ENCODE data around the gene ATP6V1B1. TPM values are rescaled to one million over a fixed set of nuclear protein-coding genes. Genes with fewer than 3 reads are reported as not detected.

Gene ATP6V1B1
- total and polyA plus RNA-seq, 10 of the 15 experiments (the other 5 are each of a cell fraction or from before 2014, with no cell fraction given): not detected

DNA sequence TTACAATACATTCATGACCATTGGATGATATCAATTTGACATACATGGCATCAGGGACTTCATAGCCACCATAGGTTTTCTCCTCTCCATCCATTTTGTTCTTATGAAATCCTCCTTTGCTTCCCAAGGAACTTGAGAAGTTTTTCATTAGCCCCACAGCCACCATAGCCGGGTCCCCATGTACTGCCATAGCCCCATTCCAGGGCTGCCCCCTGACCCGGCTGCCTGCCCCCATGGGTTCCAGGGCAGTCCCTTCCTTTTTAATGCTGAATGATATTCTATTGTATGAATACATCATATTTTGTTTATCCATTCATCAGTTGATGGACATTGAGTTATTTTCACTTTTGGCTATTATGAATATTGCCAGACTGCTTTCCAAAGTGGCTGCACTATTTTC lies 20.4 kb downstream of the ATP6V1B1 start:
- H3K27ac ChIP-seq (ENCODE audit: control insufficient read depth, insufficient read depth): no peak overlapping the region
- no peaks in the 10 kb centered on the region for H3K36me3 ChIP-seq (ENCODE audit: control insufficient read depth in 2 of 2, insufficient read depth in 2 of 2, low read length in 1 of 2)
- no peaks in the 10 kb centered on the region for H3K4me1 ChIP-seq (ENCODE audit: control insufficient read depth, insufficient read depth, low read length)
- H2AFZ ChIP-seq (ENCODE audit: control insufficient read depth, low read depth, low read length): no peak overlapping the region
- ChIA-PET POLR2A (no interaction called here), CTCF (no interaction called here), SMC1A (ENCODE audit: uncharacterized antibody, unreplicated experiment) (no interaction called here), RAD21 (ENCODE audit: unreplicated experiment) (no interaction called here)
- intact Hi-C loops (cut with micrococcal nuclease; ENCODE audit: unreplicated experiment) (no loop called here), in situ Hi-C loops (cut with MboI) (no loop called here)
- no peaks in the 10 kb centered on the region for H3K79me2 ChIP-seq (ENCODE audit: control insufficient read depth, insufficient read depth, low read length)
- ATAC-seq (no peak), FAIRE-seq (no peak), DNase-seq (ENCODE audit: low read depth, low spot score) (no peak)
- H3K9ac ChIP-seq (ENCODE audit: control insufficient read depth, insufficient read depth, low read length): no peak overlapping the region
- H4K20me1 ChIP-seq (ENCODE audit: control insufficient read depth, insufficient read depth): no peaks in the 10 kb centered on the region
- 0% methylated on average over 2 of the region's 2 CpGs for WGBS (ENCODE audit: insufficient coverage, insufficient replicate concordance, low lambda C conversion rate, missing lambda C conversion rate)
- no peaks in the 10 kb centered on the region for H3K9me3 ChIP-seq (replicated peaks; ENCODE audit: control insufficient read depth, insufficient read depth, low read length)
- H3K4me2 ChIP-seq (ENCODE audit: control insufficient read depth, insufficient read depth): no peak overlapping the region
- no peak overlapping the region for H3K4me3 ChIP-seq
- TF ChIP-seq, protein P1, sequence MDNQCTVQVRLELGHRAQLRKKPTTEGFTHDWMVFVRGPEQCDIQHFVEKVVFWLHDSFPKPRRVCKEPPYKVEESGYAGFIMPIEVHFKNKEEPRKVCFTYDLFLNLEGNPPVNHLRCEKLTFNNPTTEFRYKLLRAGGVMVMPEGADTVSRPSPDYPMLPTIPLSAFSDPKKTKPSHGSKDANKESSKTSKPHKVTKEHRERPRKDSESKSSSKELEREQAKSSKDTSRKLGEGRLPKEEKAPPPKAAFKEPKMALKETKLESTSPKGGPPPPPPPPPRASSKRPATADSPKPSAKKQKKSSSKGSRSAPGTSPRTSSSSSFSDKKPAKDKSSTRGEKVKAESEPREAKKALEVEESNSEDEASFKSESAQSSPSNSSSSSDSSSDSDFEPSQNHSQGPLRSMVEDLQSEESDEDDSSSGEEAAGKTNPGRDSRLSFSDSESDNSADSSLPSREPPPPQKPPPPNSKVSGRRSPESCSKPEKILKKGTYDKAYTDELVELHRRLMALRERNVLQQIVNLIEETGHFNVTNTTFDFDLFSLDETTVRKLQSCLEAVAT (IDR thresholded peaks at IDR 0.05): no peak
- no peak for TF ChIP-seq ZBTB40 (IDR thresholded peaks at IDR 0.05; ENCODE audit: borderline replicate concordance)
- TF ChIP-seq POLR2A (IDR thresholded peaks at IDR 0.05; ENCODE audit: low read depth, low read length): no peak
- TF ChIP-seq PAX5 (IDR thresholded peaks at IDR 0.05; ENCODE audit: borderline replicate concordance, low read depth, low read length): no peak
- TF ChIP-seq CBX5 (IDR thresholded peaks at IDR 0.05; ENCODE audit: low read depth): no peak
- no peak for TF ChIP-seq MTA3 (IDR thresholded peaks at IDR 0.05; ENCODE audit: borderline replicate concordance, low read length)
- no peak for TF ChIP-seq RFX5 (IDR thresholded peaks at IDR 0.05; ENCODE audit: low read depth, low read length)
- no peak for TF ChIP-seq SUZ12 (IDR thresholded peaks at IDR 0.05; ENCODE audit: unreplicated experiment)
- TF ChIP-seq MYB (IDR thresholded peaks at IDR 0.05; ENCODE audit: borderline replicate concordance, low read depth, low read length): no peak
- TF ChIP-seq NR2C2 (IDR thresholded peaks at IDR 0.05; ENCODE audit: borderline replicate concordance, control insufficient read depth, insufficient read length, low read depth): no peak
- TF ChIP-seq, protein P2, sequence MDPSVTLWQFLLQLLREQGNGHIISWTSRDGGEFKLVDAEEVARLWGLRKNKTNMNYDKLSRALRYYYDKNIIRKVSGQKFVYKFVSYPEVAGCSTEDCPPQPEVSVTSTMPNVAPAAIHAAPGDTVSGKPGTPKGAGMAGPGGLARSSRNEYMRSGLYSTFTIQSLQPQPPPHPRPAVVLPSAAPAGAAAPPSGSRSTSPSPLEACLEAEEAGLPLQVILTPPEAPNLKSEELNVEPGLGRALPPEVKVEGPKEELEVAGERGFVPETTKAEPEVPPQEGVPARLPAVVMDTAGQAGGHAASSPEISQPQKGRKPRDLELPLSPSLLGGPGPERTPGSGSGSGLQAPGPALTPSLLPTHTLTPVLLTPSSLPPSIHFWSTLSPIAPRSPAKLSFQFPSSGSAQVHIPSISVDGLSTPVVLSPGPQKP (IDR thresholded peaks at IDR 0.05; ENCODE audit: low read depth, low read length): no peak
- no peak for TF ChIP-seq MEF2B (IDR thresholded peaks at IDR 0.05; ENCODE audit: partially characterized antibody, poor library complexity, severe bottlenecking)
- TF ChIP-seq CBX3 (IDR thresholded peaks at IDR 0.05; ENCODE audit: borderline replicate concordance, low read depth): no peak
- no peak for TF ChIP-seq FOXM1 (IDR thresholded peaks at IDR 0.05; ENCODE audit: low read depth, low read length)
- TF ChIP-seq HCFC1 (IDR thresholded peaks at IDR 0.05; ENCODE audit: low read length): no peak
- H3K27me3 ChIP-seq (replicated peaks in 1 of 2; ENCODE audit: control insufficient read depth in 2 of 2, insufficient read depth in 2 of 2, low read length in 1 of 2): no peaks in the 10 kb centered on the region
- BruUV-seq (replicated peaks): no TSS peak

Measured in GM12878 (cell line).